Nephron (organoid): ENCODE measurements around the gene STAU1.
"Not testable (repeated sequence)": the region's sequence is repeated elsewhere in the genome, so short reads cannot be mapped to it uniquely, and the experiment has no call there.

Experiments used
- H3K27ac Mint-ChIP-seq, 3 experiments: 2 replicates each; pipeline ENCODE4 v1.8.0; 2020; ENCODE audit warnings: mixed read lengths in 3 of 3, mild to moderate bottlenecking in 2 of 3, moderate library complexity in 1 of 3
- H3K27me3 Mint-ChIP-seq: 2 replicates; pipeline ENCODE4 v1.8.0; 2021; ENCODE audit warnings: low read depth, mild to moderate bottlenecking, moderate library complexity, mixed read lengths
- H3K36me3 Mint-ChIP-seq: 2 replicates; pipeline ENCODE4 v1.8.0; 2020; ENCODE audit warnings: low read depth, mixed read lengths
- H3K4me1 Mint-ChIP-seq: 2 replicates; pipeline ENCODE4 v1.8.0; 2020; ENCODE audit warnings: mixed read lengths
- H3K4me3 Mint-ChIP-seq, 3 experiments: 2 replicates each; pipeline ENCODE4 v1.8.0; 2020; ENCODE audit warnings: mild to moderate bottlenecking in 3 of 3, mixed read lengths in 3 of 3, moderate library complexity in 2 of 3
- H3K9me3 Mint-ChIP-seq: 2 replicates; pipeline ENCODE4 v1.8.0; 2020; ENCODE audit warnings: mixed read lengths
- TF ChIP-seq, protein P1 (sequence below), 3 experiments: fragments of 200-600 bp; sonication (generic); IDR thresholded peaks; one replicate each; pipeline ENCODE4 v1.5.0; 2021; ENCODE audit warnings: antibody characterized with exemption in 3 of 3; ENCODE audit not compliant: unreplicated experiment in 3 of 3

Gene STAU1

DNA sequence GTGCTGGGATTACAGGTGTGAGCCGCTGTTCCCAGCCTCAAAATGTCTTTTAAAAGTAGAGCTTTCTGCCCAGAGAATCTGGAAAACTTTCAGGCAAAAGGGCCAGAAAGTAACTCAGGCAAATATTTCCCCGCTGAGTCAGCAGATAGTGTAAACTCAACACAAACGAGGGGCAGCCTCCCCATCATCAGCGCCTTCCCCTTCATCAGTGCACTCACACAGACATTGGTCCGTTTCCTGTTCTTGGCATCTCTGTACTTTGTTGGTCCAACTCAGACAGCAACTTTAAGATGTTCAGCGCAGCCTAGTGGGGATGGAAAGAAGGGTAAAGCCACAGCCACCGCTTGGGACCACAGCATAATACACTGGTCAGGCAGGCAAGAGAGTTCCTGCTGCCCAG is 72.6 kb downstream of the STAU1 start:
- TF ChIP-seq, protein P1, sequence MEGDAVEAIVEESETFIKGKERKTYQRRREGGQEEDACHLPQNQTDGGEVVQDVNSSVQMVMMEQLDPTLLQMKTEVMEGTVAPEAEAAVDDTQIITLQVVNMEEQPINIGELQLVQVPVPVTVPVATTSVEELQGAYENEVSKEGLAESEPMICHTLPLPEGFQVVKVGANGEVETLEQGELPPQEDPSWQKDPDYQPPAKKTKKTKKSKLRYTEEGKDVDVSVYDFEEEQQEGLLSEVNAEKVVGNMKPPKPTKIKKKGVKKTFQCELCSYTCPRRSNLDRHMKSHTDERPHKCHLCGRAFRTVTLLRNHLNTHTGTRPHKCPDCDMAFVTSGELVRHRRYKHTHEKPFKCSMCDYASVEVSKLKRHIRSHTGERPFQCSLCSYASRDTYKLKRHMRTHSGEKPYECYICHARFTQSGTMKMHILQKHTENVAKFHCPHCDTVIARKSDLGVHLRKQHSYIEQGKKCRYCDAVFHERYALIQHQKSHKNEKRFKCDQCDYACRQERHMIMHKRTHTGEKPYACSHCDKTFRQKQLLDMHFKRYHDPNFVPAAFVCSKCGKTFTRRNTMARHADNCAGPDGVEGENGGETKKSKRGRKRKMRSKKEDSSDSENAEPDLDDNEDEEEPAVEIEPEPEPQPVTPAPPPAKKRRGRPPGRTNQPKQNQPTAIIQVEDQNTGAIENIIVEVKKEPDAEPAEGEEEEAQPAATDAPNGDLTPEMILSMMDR (IDR thresholded peaks at IDR 0.05; ENCODE audit: unreplicated experiment in 3 of 3): no peak
- Mint-ChIP-seq H3K4me3 (no peak overlapping the region), H3K27ac (peak overlapping the region in 1 of 3 experiments; percentile 37), H3K4me1 (no peaks in the 10 kb centered on the region), H3K27me3 (no peaks in the 10 kb centered on the region), H3K36me3 (peaks cover 77% of the 10 kb centered on the region), H3K9me3 (no peaks in the 10 kb centered on the region)

DNA sequence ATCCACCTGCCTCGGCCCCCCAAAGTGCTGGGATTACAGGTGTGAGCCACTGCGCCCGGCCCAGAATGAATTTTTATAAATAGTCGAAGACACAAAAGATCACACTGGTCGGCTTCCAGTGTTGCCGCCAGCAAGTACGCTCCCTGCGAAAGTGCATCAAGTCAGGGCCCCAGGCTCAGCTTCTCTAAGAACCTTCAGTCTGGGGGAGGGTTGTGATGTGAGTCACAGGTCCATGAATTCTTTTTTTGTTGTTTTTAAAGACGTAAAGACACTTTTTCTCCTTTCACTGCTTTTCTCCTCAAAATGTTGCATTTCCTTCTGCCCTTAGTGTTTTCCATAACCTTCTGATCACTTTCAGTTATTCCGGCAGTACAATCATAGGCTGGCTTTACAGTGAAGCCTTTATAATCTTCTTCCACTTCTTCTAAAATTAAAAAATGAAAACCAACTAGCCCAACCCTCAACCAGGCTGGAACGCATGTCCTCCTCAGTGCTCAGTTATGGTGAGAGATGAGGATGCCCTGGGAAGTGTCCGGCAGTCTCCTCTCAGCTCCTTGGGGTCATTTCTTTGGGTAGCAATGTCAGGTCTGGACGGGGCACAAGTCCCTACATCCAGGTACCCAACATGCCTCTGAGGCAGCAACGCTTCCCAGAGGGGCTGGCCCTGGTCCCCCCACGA is 75.4 kb downstream of the STAU1 start:
- no peaks in the 10 kb centered on the region for H3K9me3 Mint-ChIP-seq
- TF ChIP-seq, protein P1 (IDR thresholded peaks at IDR 0.05; ENCODE audit: unreplicated experiment in 3 of 3): no peak
- H3K27me3 Mint-ChIP-seq: no peaks in the 10 kb centered on the region
- H3K4me3 Mint-ChIP-seq: no peak overlapping the region
- H3K36me3 Mint-ChIP-seq: peaks cover 67% of the 10 kb centered on the region
- no peaks in the 10 kb centered on the region for H3K4me1 Mint-ChIP-seq
- H3K27ac Mint-ChIP-seq: peak overlapping the region in 1 of 3 experiments; percentile 52

DNA sequence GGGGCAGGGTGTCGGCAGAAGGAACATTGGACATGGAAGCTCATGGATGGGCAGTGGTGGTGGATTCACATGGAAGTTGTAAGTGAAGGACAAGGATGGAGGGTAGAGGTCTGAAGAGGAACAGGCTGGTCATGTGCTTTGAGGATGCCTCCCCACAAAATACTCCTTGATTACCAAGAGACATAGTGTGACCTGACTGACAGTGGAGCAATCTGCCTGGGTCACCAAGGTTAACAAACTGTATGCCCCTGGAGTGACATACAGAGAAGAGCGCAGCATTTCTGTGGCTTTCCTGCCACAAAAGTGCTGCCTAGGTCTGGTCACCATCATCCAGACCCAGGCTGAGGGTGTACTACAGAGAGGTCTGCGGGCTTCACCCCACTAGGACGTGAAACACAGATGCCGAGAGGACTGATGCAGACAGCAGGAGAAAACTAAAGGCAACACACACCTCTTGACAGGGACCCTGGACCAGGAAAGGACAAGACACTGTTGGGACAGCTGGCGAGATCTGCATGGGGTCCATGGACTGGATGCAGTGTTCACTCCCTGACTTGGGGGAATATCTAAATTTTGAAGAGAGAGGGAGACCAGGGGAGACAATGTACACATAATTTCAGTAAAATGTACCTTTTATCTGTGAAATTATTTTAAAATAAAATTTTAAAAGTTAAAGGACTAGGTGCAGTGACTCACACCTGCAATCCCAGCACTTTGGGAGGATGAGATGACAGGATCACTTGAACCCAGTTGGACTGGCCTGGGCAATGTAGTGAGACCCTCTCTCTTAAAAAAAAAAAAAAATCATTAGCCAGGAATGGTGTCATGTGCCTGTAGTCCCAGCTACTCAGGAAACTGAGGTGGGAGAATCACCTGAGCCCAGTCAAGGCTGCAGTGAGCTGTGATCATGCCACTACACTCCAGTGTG is 77.1 kb downstream of the STAU1 start:
- peaks cover 64% of the 10 kb centered on the region for H3K36me3 Mint-ChIP-seq
- H3K4me3 Mint-ChIP-seq: no peak overlapping the region
- H3K27me3 Mint-ChIP-seq: no peaks in the 10 kb centered on the region
- no peaks in the 10 kb centered on the region for H3K9me3 Mint-ChIP-seq
- TF ChIP-seq, protein P1 (IDR thresholded peaks at IDR 0.05; ENCODE audit: unreplicated experiment in 3 of 3): no peak
- H3K4me1 Mint-ChIP-seq: no peaks in the 10 kb centered on the region
- H3K27ac Mint-ChIP-seq: no peak overlapping the region

DNA sequence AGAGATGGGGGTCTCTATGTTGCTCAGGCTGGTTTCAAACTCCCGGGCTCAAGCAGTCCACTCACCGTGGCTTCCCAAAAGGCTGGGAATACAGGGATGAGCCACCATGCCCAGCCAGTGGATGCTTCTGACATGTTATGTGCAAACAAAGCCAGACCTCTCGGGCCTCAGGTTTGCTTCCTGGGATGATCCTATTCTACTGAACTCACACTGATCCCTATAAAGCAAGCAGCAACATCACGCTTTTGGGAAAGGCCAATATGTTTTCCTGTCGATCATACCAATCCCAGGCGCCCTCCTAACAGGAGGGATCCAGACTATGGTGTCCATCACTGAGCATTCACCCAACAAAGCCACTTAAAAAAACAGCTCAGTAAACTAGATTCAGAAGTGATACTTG is 81.8 kb downstream of the STAU1 start:
- Mint-ChIP-seq H3K4me1 (peaks cover 2% of the 10 kb centered on the region), H3K36me3 (peaks cover 73% of the 10 kb centered on the region)
- TF ChIP-seq, protein P1 (IDR thresholded peaks at IDR 0.05; ENCODE audit: unreplicated experiment in 3 of 3): no peak

DNA sequence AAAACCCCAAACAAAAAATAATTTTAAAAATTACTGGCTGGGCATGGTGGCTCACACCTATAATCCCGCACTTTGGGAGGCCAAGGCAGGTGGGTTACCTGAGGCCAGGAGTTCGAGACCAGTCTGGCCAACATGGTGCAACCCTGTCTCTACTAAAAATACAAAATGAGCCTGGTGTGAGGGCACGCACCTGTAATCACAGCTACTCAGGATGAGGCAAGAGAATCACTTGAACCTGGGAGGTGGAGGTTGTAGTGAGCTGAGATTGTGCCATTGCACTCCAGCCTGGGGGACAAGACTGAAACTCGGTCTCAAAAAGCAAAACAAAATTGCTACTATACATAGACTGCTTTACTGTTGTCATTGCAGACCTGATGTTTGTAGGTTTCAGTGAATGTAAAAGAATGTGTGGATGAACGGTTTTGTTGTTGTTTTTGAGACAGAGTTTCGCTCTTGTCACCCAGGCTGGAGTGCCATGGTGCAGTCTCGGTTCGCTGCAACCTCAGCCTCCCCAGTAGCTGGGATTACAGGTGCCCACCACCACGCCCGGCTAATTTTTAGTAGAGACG is 83.1 kb downstream of the STAU1 start:
- H3K9me3 Mint-ChIP-seq, H3K4me1 Mint-ChIP-seq, H3K27ac Mint-ChIP-seq, H3K4me3 Mint-ChIP-seq, H3K27me3 Mint-ChIP-seq: not testable (repeated sequence)
- H3K36me3 Mint-ChIP-seq: peaks cover 70% of the 10 kb centered on the region

More for the DNA sequence above, 81.8 kb downstream of the STAU1 start:
- Mint-ChIP-seq H3K27ac (peak overlapping the region in 1 of 3 experiments; percentile 17), H3K9me3 (no peaks in the 10 kb centered on the region), H3K27me3 (no peaks in the 10 kb centered on the region), H3K4me3 (no peak overlapping the region)

DNA sequence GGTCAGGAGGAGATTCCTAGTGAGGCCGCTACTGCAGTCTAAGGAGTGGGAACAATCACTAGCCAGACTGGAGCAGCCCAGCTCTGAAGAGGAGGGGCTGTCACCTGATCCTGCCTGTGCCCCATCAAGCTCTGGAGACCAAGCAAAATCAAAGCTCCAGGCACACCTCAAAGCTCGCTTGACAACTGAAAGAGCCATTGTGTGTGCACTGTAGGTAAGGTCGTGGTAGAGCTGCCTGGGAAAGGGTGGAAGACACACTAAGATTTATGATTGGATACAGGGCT is 83.8 kb downstream of the STAU1 start:
- peak overlapping the region in 1 of 3 experiments; percentile 45 for H3K27ac Mint-ChIP-seq
- H3K27me3 Mint-ChIP-seq: no peaks in the 10 kb centered on the region
- no peak overlapping the region for H3K4me3 Mint-ChIP-seq
- TF ChIP-seq, protein P1 (IDR thresholded peaks at IDR 0.05; ENCODE audit: unreplicated experiment in 3 of 3): no peak
- no peaks in the 10 kb centered on the region for H3K9me3 Mint-ChIP-seq
- H3K36me3 Mint-ChIP-seq: peaks cover 71% of the 10 kb centered on the region
- H3K4me1 Mint-ChIP-seq: peaks cover 3% of the 10 kb centered on the region
